H1 (cell line): ENCODE data around the gene S100A13. TPM values are rescaled to one million over a fixed set of nuclear protein-coding genes. Genes with fewer than 3 reads are reported as not detected.
A peak's percentile ranks its signal among the peaks of the same experiment; 100 is the strongest.

Experiments
- ATF2 ChIP-seq: IDR thresholded peaks from 2 replicates; pipeline ENCODE4 v1.6.1; 2012; ENCODE audit warnings: low read length, inconsistent platforms
- ATF3 ChIP-seq: IDR thresholded peaks from 2 replicates; pipeline ENCODE4 v1.6.1; 2011; ENCODE audit warnings: low read depth, mild to moderate bottlenecking, low read length; ENCODE audit not compliant: insufficient read depth
- BCL11A ChIP-seq, 2 experiments: IDR thresholded peaks; one replicate each; pipeline ENCODE4 v1.6.1; 2011; ENCODE audit warnings: low read depth in 2 of 2, low read length in 2 of 2, mild to moderate bottlenecking in 2 of 2
- BRCA1 ChIP-seq: IDR thresholded peaks from 2 replicates; pipeline ENCODE4 v1.6.1; 2012; ENCODE audit warnings: low read depth, low read length, improper control_type of control experiment
- CBX5 ChIP-seq: fragments of 300-800, 300-1000 bp; sonication (generic); IDR thresholded peaks from 2 replicates; pipeline ENCODE4 v1.7.1; 2016; ENCODE audit warnings: antibody characterized with exemption, low read length, low read depth
- E2F6 ChIP-seq: IDR thresholded peaks from 2 replicates; pipeline ENCODE4 v1.6.1; 2012; ENCODE audit warnings: inconsistent platforms
- EP300 ChIP-seq, 2 experiments: IDR thresholded peaks; 1 replicate in 1 of 2; 2 replicates in 1 of 2; pipeline ENCODE4 v1.6.1; 2011 to 2012; ENCODE audit warnings: low read depth in 2 of 2, low read length in 2 of 2, mild to moderate bottlenecking in 2 of 2, borderline replicate concordance in 1 of 2, inconsistent platforms in 1 of 2, moderate library complexity in 1 of 2
- EZH2 ChIP-seq: fragments of 200-600 bp; sonication (generic); IDR thresholded peaks from 2 replicates; pipeline ENCODE4 v1.7.1; 2012; ENCODE audit warnings: low read depth, mild to moderate bottlenecking, moderate library complexity, low read length, inconsistent platforms; ENCODE audit not compliant: severe bottlenecking
- FOSL1 ChIP-seq: IDR thresholded peaks from 2 replicates; pipeline ENCODE4 v1.6.1; 2011; ENCODE audit warnings: mild to moderate bottlenecking, low read depth, low read length, moderate library complexity; ENCODE audit not compliant: insufficient read depth
- GABPA ChIP-seq: IDR thresholded peaks from 2 replicates; pipeline ENCODE4 v1.6.1; 2011; ENCODE audit warnings: mild to moderate bottlenecking, low read length, moderate library complexity, borderline replicate concordance; ENCODE audit not compliant: insufficient read depth
- HDAC2 ChIP-seq, 2 experiments: fragments of 300-600 bp in 1 of 2; sonication (generic) in 1 of 2; IDR thresholded peaks; 2 replicates each; pipeline ENCODE4 v1.6.1; 2011 to 2012; ENCODE audit warnings: low read depth in 2 of 2, low read length in 2 of 2, mild to moderate bottlenecking in 2 of 2, moderate library complexity in 2 of 2, borderline replicate concordance in 1 of 2, inconsistent platforms in 1 of 2
- HDAC6 ChIP-seq: IDR thresholded peaks from one replicate; pipeline ENCODE4 v1.7.1; 2012; ENCODE audit warnings: low read depth, mild to moderate bottlenecking, inconsistent platforms, low read length, moderate library complexity
- KDM1A ChIP-seq: fragments of 200-600, 300-600 bp; sonication (generic); IDR thresholded peaks from 2 replicates; pipeline ENCODE4 v1.7.1; 2016; ENCODE audit warnings: mild to moderate bottlenecking, low read length, borderline replicate concordance
- RAD21 ChIP-seq, 2 experiments: IDR thresholded peaks in 1 of 2; conservative IDR thresholded peaks in 1 of 2; 2 replicates each; pipeline ENCODE4 v1.6.1; 2011; ENCODE audit warnings: low read depth in 2 of 2, low read length in 2 of 2, improper control_type of control experiment in 1 of 2, inconsistent platforms in 1 of 2, mild to moderate bottlenecking in 1 of 2, moderate library complexity in 1 of 2
- SRF ChIP-seq: IDR thresholded peaks from 2 replicates; pipeline ENCODE4 v1.6.1; 2011; ENCODE audit warnings: mild to moderate bottlenecking, low read depth, low read length, moderate library complexity
- TCF12 ChIP-seq: IDR thresholded peaks from 2 replicates; pipeline ENCODE4 v1.6.1; 2011; ENCODE audit warnings: low read depth, mild to moderate bottlenecking, low read length
- USF2 ChIP-seq: IDR thresholded peaks from 2 replicates; pipeline ENCODE4 v1.6.1; 2011; ENCODE audit warnings: low read length, improper control_type of control experiment
- YY1 ChIP-seq: IDR thresholded peaks from 2 replicates; pipeline ENCODE4 v1.6.1; 2011; ENCODE audit warnings: low read depth, mild to moderate bottlenecking, low read length
- polyA plus RNA-seq, 7 experiments: library from polyadenylated mRNA; depleted of rRNA in 3 of 7; stranded (reverse) in 5 of 7; unstranded in 2 of 7; fragments of >200 nt in 5 of 7; fragments of 200-250 nt in 2 of 7; gene quantifications; 1 replicate in 5 of 7; 2 replicates in 1 of 7; 4 replicates in 1 of 7; pipeline versions ENCODE4 v1.2.1 to v1.2.3, GENCODE V29; 2011 to 2013; ENCODE audit warnings: missing spikeins in 2 of 7, mixed read lengths in 2 of 7
- total RNA-seq: library from RNA; stranded (reverse); fragmentation: NEBNext Ultra II Directional; extraction: Animal tissue kit (Norgen Biotek cat#: 25700); gene quantifications from 2 replicates; pipeline ENCODE4 v1.2.1, GENCODE V29; 2021

Gene S100A13
- total and polyA plus RNA-seq, 2 of the 8 experiments (the other 6 are each of a cell fraction or from before 2014, with no cell fraction given) = 63.6 to 127 TPM

GRCh38 chr1:153626904-153627714 lies at the start of gene S100A13 (continued):
- TF ChIP-seq EP300 (IDR thresholded peaks at IDR 0.05; ENCODE audit: borderline replicate concordance in 1 of 2, low read depth in 2 of 2, low read length in 2 of 2) (no peak), HDAC6 (no peak), CBX5 (no peak), EZH2 (no peak), ATF3 (no peak), KDM1A (no peak), E2F6 (no peak; the same call in 1 of the 2 replicates), ATF2 (no peak), HDAC2 (IDR thresholded peaks at IDR 0.05; ENCODE audit: borderline replicate concordance in 1 of 2, low read depth in 2 of 2, low read length in 2 of 2) (0 out of 4 replicates have a peak, but pooled peaks have one; percentile 45 to 62), SRF (0 out of 2 replicates have a peak, but pooled peaks have one; percentile 3), BRCA1 (no peak), USF2 (no peak), TCF12 (no peak), RAD21 (IDR thresholded peaks at IDR 0.05 in 1 of 2, conservative IDR thresholded peaks at IDR 0.05 in 1 of 2; ENCODE audit: low read depth in 2 of 2, low read length in 2 of 2) (peak; percentile 67 to 78), BCL11A (IDR thresholded peaks at IDR 0.05; ENCODE audit: low read depth in 2 of 2, low read length in 2 of 2) (no peak), FOSL1 (no peak), GABPA (no peak), YY1 (peak; percentile 63; the same call in 1 of the 2 replicates)
